Measurements from ENCODE around the gene ZNF891. TPM values are rescaled to one million over a fixed set of nuclear protein-coding genes. Genes with fewer than 3 reads are reported as not detected.

Gene ZNF891
- total and polyA plus RNA-seq, 2 experiments from 2014 or later, result 0.29 to 0.43 TPM

DNA sequence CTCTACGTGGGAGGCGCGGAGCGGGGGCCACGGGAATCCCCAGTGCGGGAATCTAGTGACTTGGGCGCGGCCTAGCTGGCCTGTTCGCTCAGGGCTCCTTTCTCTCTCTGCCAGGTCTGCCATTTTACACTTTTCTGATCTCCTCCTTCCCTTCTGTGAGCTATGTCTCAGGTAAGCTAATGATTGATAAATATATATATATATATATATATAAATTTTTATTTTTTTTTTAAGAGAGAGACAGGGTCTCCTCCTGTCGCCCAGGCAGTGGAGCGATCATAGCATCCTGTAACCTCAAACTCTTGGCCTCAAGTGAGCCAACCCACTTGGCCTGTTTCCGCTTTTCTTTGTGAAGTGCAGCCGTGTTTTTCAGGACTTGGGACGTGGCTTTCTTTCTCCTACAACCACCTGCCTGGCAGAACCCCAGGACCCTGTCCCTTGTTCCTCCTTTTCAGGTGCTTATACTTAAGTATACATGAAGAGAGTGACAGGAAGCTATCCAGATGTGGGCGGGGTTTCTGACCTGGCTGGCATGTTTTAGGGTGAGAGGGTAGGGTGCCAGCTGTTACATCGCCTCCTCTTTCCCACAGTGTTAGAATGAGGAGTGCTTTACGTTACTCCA, 48.8 kb downstream of the ZNF891 start:
- H3K4me1 ChIP-seq (ENCODE audit: insufficient read depth), result 0 out of 2 replicates have a peak, but pooled peaks cover 3% of the 10 kb centered on the region

DNA sequence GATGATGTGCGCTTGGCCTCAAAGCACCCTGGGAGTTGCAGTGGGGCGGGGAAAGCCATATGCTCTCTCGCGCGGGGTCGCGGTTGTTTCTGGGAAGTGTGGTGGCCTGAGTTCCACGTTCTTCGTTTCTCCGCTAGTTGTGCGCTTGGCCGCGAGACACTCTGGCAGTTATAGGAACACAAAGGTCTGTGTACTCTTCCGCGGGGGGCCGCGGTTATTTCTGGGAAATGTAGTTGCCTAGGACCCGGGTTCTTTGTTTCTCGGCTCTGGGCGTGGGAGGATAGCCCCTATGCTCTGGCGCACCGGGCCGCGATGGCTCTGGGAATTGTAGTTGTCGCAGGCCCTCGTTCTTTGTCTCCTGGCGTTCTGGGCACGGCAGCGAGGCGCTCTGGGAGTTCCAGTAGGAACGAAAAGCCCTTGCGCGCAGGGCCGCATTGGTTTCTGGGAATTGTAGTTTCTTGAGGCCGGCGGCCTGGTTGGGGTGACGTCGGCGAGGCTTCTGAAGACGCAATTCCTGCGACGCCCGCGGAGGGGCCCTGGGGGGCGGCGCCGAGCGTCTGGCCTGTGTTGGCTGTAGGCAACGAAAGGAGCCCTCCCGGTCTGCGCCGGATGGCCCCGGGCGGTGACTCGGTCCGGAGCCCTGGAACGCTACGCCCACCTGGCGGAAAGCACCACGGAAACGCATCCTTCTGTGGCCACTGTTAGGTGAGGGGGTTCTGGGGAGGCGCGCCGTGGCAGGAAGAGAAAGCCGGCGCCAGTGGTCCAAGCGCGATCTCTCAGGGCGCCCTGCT, 49.5 kb downstream of the ZNF891 start, which contains the start of gene ZNF140:
Gene ZNF140 (plus strand): TSS at position 556 of the 791 bp plus-strand sequence. CDS start 398 bp downstream, outside the sequence.
- Histone ChIP-seq H3K36me3 (ENCODE audit: low read depth) (peaks cover 40% of the 10 kb centered on the region), H3K79me2 (ENCODE audit: insufficient read depth) (peaks cover 36% of the 10 kb centered on the region), H4K20me1 (ENCODE audit: insufficient read depth) (no peaks in the 10 kb centered on the region), H3K9me3 (ENCODE audit: low read depth) (peaks cover 8% of the 10 kb centered on the region), H3K27ac (peak within 1 kb of the TSS; percentile 99), H3K27me3 (replicated peaks; ENCODE audit: insufficient read depth) (no peaks in the 10 kb centered on the region), H3K9me2 (ENCODE audit: insufficient read depth) (no peaks in the 10 kb centered on the region), H3K4me2 (ENCODE audit: unreplicated experiment) (peak within 1 kb of the TSS; percentile 86), H3K9ac (peak within 1 kb of the TSS; percentile 97), H3K4me3 (peak within 1 kb of the TSS; percentile 92), H2AFZ (peak within 1 kb of the TSS; percentile 98), H3F3A (ENCODE audit: insufficient read depth) (0 out of 2 replicates have a peak, but pooled peaks cover 8% of the 10 kb centered on the region), H3K4me1 (ENCODE audit: insufficient read depth) (0 out of 2 replicates have a peak, but pooled peaks cover 3% of the 10 kb centered on the region)
- peak; percentile 99 for DNase-seq
- no peak for TF ChIP-seq EZH2phosphoT487 (IDR thresholded peaks at IDR 0.05; ENCODE audit: insufficient read depth, low read depth)
- TF ChIP-seq EZH2 (IDR thresholded peaks at IDR 0.05; ENCODE audit: insufficient read depth, poor library complexity, severe bottlenecking), result no peak
- in situ Hi-C loops (cut with MboI), result no loop called here
- WGBS, 2 experiments (ENCODE audit: low coverage in 1 of 2, low lambda C conversion rate in 2 of 2, missing lambda C conversion rate in 2 of 2), result 1% methylated on average over 59 to 67 of the region's 69 CpGs

More for the DNA sequence above, 48.8 kb downstream of the ZNF891 start:
- peak overlapping the region; percentile 97 for H3K9ac ChIP-seq
- H4K20me1 ChIP-seq (ENCODE audit: insufficient read depth), result no peaks in the 10 kb centered on the region
- H3K27ac ChIP-seq, result peak overlapping the region; percentile 99
- H2AFZ ChIP-seq, result peak overlapping the region; percentile 98
- 0 out of 2 replicates have a peak, but pooled peaks cover 8% of the 10 kb centered on the region for H3F3A ChIP-seq (ENCODE audit: insufficient read depth)
- in situ Hi-C loops (cut with MboI), result no loop called here
- no peaks in the 10 kb centered on the region for H3K27me3 ChIP-seq (replicated peaks; ENCODE audit: insufficient read depth)
- no peaks in the 10 kb centered on the region for H3K9me2 ChIP-seq (ENCODE audit: insufficient read depth)
- H3K4me2 ChIP-seq (ENCODE audit: unreplicated experiment), result peak overlapping the region; percentile 86
- peaks cover 36% of the 10 kb centered on the region for H3K79me2 ChIP-seq (ENCODE audit: insufficient read depth)
- H3K36me3 ChIP-seq (ENCODE audit: low read depth), result peaks cover 47% of the 10 kb centered on the region
- no peak for TF ChIP-seq EZH2 (IDR thresholded peaks at IDR 0.05; ENCODE audit: insufficient read depth, poor library complexity, severe bottlenecking)
- no peak for TF ChIP-seq EZH2phosphoT487 (IDR thresholded peaks at IDR 0.05; ENCODE audit: insufficient read depth, low read depth)
- WGBS, 2 experiments (ENCODE audit: low coverage in 1 of 2, low lambda C conversion rate in 2 of 2, missing lambda C conversion rate in 2 of 2), result 19 to 25% methylated on average over 17 of the region's 17 CpGs
- H3K9me3 ChIP-seq (ENCODE audit: low read depth), result peaks cover 5% of the 10 kb centered on the region
- DNase-seq, result no peak
- peak overlapping the region; percentile 92 for H3K4me3 ChIP-seq

DNA sequence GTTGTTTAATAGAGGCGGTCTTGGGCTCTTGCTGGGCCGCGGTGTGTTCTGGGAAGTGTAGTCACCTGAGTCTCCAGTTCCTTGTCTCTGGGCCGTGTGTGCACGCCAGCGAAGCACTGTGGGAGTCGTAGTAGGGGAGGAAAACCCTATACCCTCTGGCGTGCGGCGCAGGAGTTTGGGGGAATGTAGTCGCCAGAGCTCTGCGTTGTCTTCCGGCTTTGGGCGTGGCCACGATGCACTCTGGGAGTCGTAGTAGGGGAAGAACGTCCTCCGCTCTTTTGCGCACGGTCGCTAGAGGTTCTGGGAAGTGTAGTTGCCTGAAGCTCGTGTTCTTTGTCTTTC, 50.1 kb downstream of the ZNF891 start:
- 1% methylated on average over 22 of the region's 22 CpGs for WGBS, 2 experiments (ENCODE audit: low coverage in 1 of 2, low lambda C conversion rate in 2 of 2, missing lambda C conversion rate in 2 of 2)
- Histone ChIP-seq H3K27me3 (replicated peaks; ENCODE audit: insufficient read depth) (no peaks in the 10 kb centered on the region), H2AFZ (peak overlapping the region; percentile 98), H4K20me1 (ENCODE audit: insufficient read depth) (no peaks in the 10 kb centered on the region), H3F3A (ENCODE audit: insufficient read depth) (0 out of 2 replicates have a peak, but pooled peaks cover 8% of the 10 kb centered on the region), H3K4me1 (ENCODE audit: insufficient read depth) (0 out of 2 replicates have a peak, but pooled peaks cover 3% of the 10 kb centered on the region), H3K4me2 (ENCODE audit: unreplicated experiment) (peak overlapping the region; percentile 86), H3K79me2 (ENCODE audit: insufficient read depth) (peaks cover 34% of the 10 kb centered on the region), H3K9me3 (ENCODE audit: low read depth) (peaks cover 8% of the 10 kb centered on the region), H3K4me3 (peak overlapping the region; percentile 92), H3K9me2 (ENCODE audit: insufficient read depth) (no peaks in the 10 kb centered on the region), H3K9ac (peak overlapping the region; percentile 97), H3K27ac (peak overlapping the region; percentile 99), H3K36me3 (ENCODE audit: low read depth) (peaks cover 34% of the 10 kb centered on the region)
- in situ Hi-C loops (cut with MboI), result no loop called here
- peak; percentile 99 for DNase-seq
- TF ChIP-seq EZH2 (IDR thresholded peaks at IDR 0.05; ENCODE audit: insufficient read depth, poor library complexity, severe bottlenecking), result no peak
- TF ChIP-seq EZH2phosphoT487 (IDR thresholded peaks at IDR 0.05; ENCODE audit: insufficient read depth, low read depth), result no peak

DNA sequence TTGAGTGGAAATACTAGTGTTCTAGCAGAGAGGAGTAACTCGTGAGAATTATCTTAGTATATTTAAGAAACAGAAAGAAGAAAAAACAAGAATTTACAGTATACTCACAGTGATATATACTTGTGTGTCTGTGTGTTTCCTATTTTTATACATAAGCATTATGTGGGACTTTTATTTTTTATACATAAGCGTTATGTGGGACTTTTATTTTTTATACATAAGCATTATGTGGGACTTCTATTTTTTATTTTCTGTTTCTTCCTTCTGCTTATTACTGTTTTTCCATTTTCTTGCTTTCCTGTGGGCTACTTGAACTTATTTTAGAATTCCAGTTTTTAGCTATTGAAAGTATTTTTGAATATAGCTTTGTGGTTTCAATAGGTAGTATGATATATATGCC, 56.2 kb downstream of the ZNF891 start:
- Histone ChIP-seq H3K79me2 (ENCODE audit: insufficient read depth) (no peaks in the 10 kb centered on the region), H3K9me2 (ENCODE audit: insufficient read depth) (no peaks in the 10 kb centered on the region), H3K4me2 (ENCODE audit: unreplicated experiment) (no peak overlapping the region), H3K4me3 (no peak overlapping the region), H3K36me3 (ENCODE audit: low read depth) (no peaks in the 10 kb centered on the region), H2AFZ (no peak overlapping the region), H3K27me3 (replicated peaks; ENCODE audit: insufficient read depth) (no peaks in the 10 kb centered on the region), H3K9ac (no peak overlapping the region), H3K4me1 (ENCODE audit: insufficient read depth) (no peaks in the 10 kb centered on the region), H3K9me3 (ENCODE audit: low read depth) (peaks cover 9% of the 10 kb centered on the region), H3F3A (ENCODE audit: insufficient read depth) (no peaks in the 10 kb centered on the region), H4K20me1 (ENCODE audit: insufficient read depth) (no peaks in the 10 kb centered on the region), H3K27ac (no peak overlapping the region)
- DNase-seq, result no peak
- in situ Hi-C loops (cut with MboI), result no loop called here
- TF ChIP-seq EZH2phosphoT487 (IDR thresholded peaks at IDR 0.05; ENCODE audit: insufficient read depth, low read depth) (no peak), EZH2 (IDR thresholded peaks at IDR 0.05; ENCODE audit: insufficient read depth, poor library complexity, severe bottlenecking) (no peak)
- WGBS, 2 experiments (ENCODE audit: low coverage in 1 of 2, low lambda C conversion rate in 2 of 2, missing lambda C conversion rate in 2 of 2), result 42 to 50% methylated on average over 2 of the region's 2 CpGs

All from GM23248 (cell line).